ENCODE data around the gene ABHD2.

The ABHD2 gene

GRCh38 chr15:89107984-89108383 is 19.7 kb downstream of the ABHD2 start:
- no peak for TF ChIP-seq CTCF (IDR thresholded peaks at IDR 0.05; ENCODE audit: borderline replicate concordance, insufficient read depth, low read depth, low read length)
- H3K4me3 ChIP-seq (ENCODE audit: low read depth, low read length) = no peak overlapping the region

- no peak for TF ChIP-seq CTCF (IDR thresholded peaks at IDR 0.05; ENCODE audit: borderline replicate concordance, insufficient read depth, low read depth, low read length)
- no peak overlapping the region for H3K4me3 ChIP-seq (ENCODE audit: low read depth, low read length)
These were observed 20.6 kb downstream of the ABHD2 start for GRCh38 chr15:89108835-89109234.

GRCh38 chr15:89109238-89109637 is 21.0 kb downstream of the ABHD2 start:
- no peak overlapping the region for H3K4me3 ChIP-seq (ENCODE audit: low read depth, low read length)
- no peak for TF ChIP-seq CTCF (IDR thresholded peaks at IDR 0.05; ENCODE audit: borderline replicate concordance, insufficient read depth, low read depth, low read length)

GRCh38 chr15:89110060-89110459 is 21.8 kb downstream of the ABHD2 start:
- H3K4me3 ChIP-seq (ENCODE audit: low read depth, low read length) = no peak overlapping the region
- TF ChIP-seq CTCF (IDR thresholded peaks at IDR 0.05; ENCODE audit: borderline replicate concordance, insufficient read depth, low read depth, low read length) = no peak

GRCh38 chr15:89111352-89111751 is 23.1 kb downstream of the ABHD2 start:
- no peak for TF ChIP-seq CTCF (IDR thresholded peaks at IDR 0.05; ENCODE audit: borderline replicate concordance, insufficient read depth, low read depth, low read length)
- no peak overlapping the region for H3K4me3 ChIP-seq (ENCODE audit: low read depth, low read length)

- TF ChIP-seq CTCF (IDR thresholded peaks at IDR 0.05; ENCODE audit: borderline replicate concordance, insufficient read depth, low read depth, low read length) = no peak
- no peak overlapping the region for H3K4me3 ChIP-seq (ENCODE audit: low read depth, low read length)
These were observed 23.7 kb downstream of the ABHD2 start for GRCh38 chr15:89111961-89112340.

GRCh38 chr15:89112341-89112971 is 24.2 kb downstream of the ABHD2 start:
- TF ChIP-seq CTCF (IDR thresholded peaks at IDR 0.05; ENCODE audit: borderline replicate concordance, insufficient read depth, low read depth, low read length) = no peak
- H3K4me3 ChIP-seq (ENCODE audit: low read depth, low read length) = no peak overlapping the region

Measured in GM12875 (cell line).